HFFc6 (cell line): ENCODE measurements around the gene HDAC9. TPM values are rescaled to one million over a fixed set of nuclear protein-coding genes. Genes with fewer than 3 reads are reported as not detected.

ENCODE experiments used
- DNase-seq: peaks from one replicate; pipeline ENCODE4 v3.0.0-alpha.2; 2018
- H3K27ac Mint-ChIP-seq: 2 replicates; pipeline ENCODE4 v1.8.0; 2020; ENCODE audit warnings: mild to moderate bottlenecking, mixed read lengths
- H3K27me3 Mint-ChIP-seq: 2 replicates; pipeline ENCODE4 v1.8.0; 2021; ENCODE audit warnings: mild to moderate bottlenecking, moderate library complexity, mixed read lengths; ENCODE audit not compliant: insufficient read depth
- H3K36me3 Mint-ChIP-seq: 2 replicates; pipeline ENCODE4 v1.8.0; 2021; ENCODE audit warnings: low read depth, mixed read lengths
- H3K4me1 Mint-ChIP-seq: 2 replicates; pipeline ENCODE4 v1.8.0; 2020; ENCODE audit warnings: low read depth, mixed read lengths
- H3K4me3 Mint-ChIP-seq: 2 replicates; pipeline ENCODE4 v1.8.0; 2020; ENCODE audit warnings: mild to moderate bottlenecking, moderate library complexity, mixed read lengths
- H3K9me3 Mint-ChIP-seq: 2 replicates; pipeline ENCODE4 v1.8.0; 2020; ENCODE audit warnings: mild to moderate bottlenecking, mixed read lengths
- CTCF ChIP-seq: fragments of 200-600 bp; sonication (generic); IDR thresholded peaks from 2 replicates; pipeline ENCODE4 v1.5.0; 2021; ENCODE audit warnings: antibody characterized with exemption, mild to moderate bottlenecking
- total RNA-seq, 6 experiments: library from RNA; stranded (reverse); fragmentation: NEBNext Ultra II Directional; extraction: Animal tissue kit (Norgen Biotek cat#: 25700); gene quantifications; 2 replicates in 1 of 6; 3 replicates in 5 of 6; pipeline ENCODE4 v1.2.3, GENCODE V29; 2021

HDAC9 gene
- total RNA-seq, 6 experiments from 2014 or later: 11.5 to 29.2 (median 13.2) TPM

- Mint-ChIP-seq H3K27ac (no peak overlapping the region; the same call in 1 of the 2 replicates), H3K36me3 (no peaks in the 10 kb centered on the region), H3K4me3 (no peak overlapping the region; the same call in 1 of the 2 replicates), H3K9me3 (no peaks in the 10 kb centered on the region), H3K27me3 (no peaks in the 10 kb centered on the region), H3K4me1 (peaks cover 34% of the 10 kb centered on the region)
- TF ChIP-seq CTCF: no peak
- DNase-seq: peak; percentile 74
Measured at GRCh38 chr7:18778594-18778993, 283.0 kb downstream of the HDAC9 start.

DNA sequence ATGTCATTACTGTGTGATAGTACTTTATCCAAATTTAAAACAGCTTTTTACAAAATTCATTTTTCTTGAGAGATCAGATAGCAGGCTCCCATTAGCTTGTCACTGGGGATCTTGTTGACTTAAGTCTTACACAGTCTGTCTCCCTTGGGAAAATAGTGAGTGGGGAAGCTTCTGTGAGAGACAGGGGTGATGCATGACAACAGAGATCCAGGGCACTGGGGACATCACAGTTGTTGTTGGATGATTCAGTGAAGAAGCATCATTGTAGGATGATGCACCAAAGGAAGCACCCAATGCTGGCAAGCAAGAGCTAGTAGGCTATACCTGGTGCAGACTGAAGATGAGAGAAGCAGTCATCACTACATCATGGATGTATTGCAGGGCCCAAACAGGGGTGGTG lies 284.7 kb downstream of the HDAC9 start:
- no peak overlapping the region for H3K4me3 Mint-ChIP-seq
- peaks cover 2% of the 10 kb centered on the region for H3K27me3 Mint-ChIP-seq
- no peaks in the 10 kb centered on the region for H3K36me3 Mint-ChIP-seq
- no peak for TF ChIP-seq CTCF
- H3K9me3 Mint-ChIP-seq: no peaks in the 10 kb centered on the region
- H3K4me1 Mint-ChIP-seq: peaks cover 34% of the 10 kb centered on the region
- no peak overlapping the region for H3K27ac Mint-ChIP-seq
- no peak for DNase-seq

- TF ChIP-seq CTCF: no peak
- Mint-ChIP-seq H3K27ac (no peak overlapping the region), H3K4me1 (peaks cover 34% of the 10 kb centered on the region), H3K4me3 (no peak overlapping the region), H3K9me3 (no peaks in the 10 kb centered on the region), H3K36me3 (no peaks in the 10 kb centered on the region), H3K27me3 (peaks cover 2% of the 10 kb centered on the region)
- DNase-seq: no peak
Measured at GRCh38 chr7:18780938-18781337, 285.4 kb downstream of the HDAC9 start.

- H3K27ac Mint-ChIP-seq: no peak overlapping the region
- peaks cover 14% of the 10 kb centered on the region for H3K4me1 Mint-ChIP-seq
- no peaks in the 10 kb centered on the region for H3K9me3 Mint-ChIP-seq
- no peak for TF ChIP-seq CTCF
- peaks cover 8% of the 10 kb centered on the region; the same call in 1 of the 2 replicates for H3K36me3 Mint-ChIP-seq
- DNase-seq: no peak
- peaks cover 7% of the 10 kb centered on the region for H3K27me3 Mint-ChIP-seq
- H3K4me3 Mint-ChIP-seq: no peak overlapping the region
Measured at GRCh38 chr7:18786196-18786727, 290.7 kb downstream of the HDAC9 start.

DNA sequence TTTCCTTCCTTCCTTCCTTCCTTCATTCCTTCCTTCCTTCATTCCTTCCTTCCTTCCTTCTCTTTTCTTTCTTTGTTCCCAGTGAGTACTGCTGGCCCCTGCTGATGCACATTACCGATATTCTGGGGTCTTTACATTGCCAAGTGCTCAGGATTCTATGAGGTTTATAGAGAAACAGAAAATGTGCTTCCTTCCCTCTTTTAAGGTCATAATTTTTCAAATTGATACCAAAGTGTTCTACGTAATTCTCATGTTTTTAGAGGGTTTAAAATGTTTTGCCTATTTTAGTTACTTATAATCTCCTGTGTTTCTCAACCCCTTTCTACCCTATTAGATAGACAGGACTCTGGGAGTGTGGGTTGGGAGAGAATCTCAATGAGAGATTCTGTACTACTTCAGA lies 291.2 kb downstream of the HDAC9 start:
- Mint-ChIP-seq H3K36me3 (peaks cover 8% of the 10 kb centered on the region; the same call in 1 of the 2 replicates), H3K9me3 (no peaks in the 10 kb centered on the region)
- TF ChIP-seq CTCF: no peak

More for the DNA sequence above, 291.2 kb downstream of the HDAC9 start:
- DNase-seq: no peak
- H3K4me1 Mint-ChIP-seq: peaks cover 14% of the 10 kb centered on the region
- H3K27me3 Mint-ChIP-seq: peaks cover 7% of the 10 kb centered on the region
- no peak overlapping the region for H3K4me3 Mint-ChIP-seq
- H3K27ac Mint-ChIP-seq: no peak overlapping the region
